ENCODE data around the gene RAPGEF5. TPM values are rescaled to one million over a fixed set of nuclear protein-coding genes. Genes with fewer than 3 reads are reported as not detected.

RAPGEF5 gene
- total and polyA plus RNA-seq, 4 donors = 16.1 to 308 (median 61.4) TPM

DNA sequence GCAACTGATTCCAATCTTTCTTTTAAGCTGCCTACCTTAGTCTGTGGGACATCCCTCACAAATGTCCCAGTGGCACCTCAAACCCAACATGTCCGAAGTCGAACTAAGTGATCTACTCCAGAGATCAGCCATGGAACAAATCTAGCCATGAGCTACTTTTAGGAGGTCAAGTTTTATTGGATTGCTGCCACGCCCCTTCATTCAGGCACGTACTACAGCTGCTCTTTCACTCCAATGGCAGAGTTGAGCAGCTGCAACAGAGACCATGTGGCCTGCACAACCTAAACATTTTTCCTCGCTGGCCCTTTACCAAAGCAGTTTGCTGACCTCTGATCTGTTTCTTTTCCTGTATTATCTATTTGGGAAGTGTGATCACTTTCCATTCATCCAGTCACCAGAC is 218.8 kb downstream of the RAPGEF5 start:
- Histone ChIP-seq H3K9ac (ENCODE audit: insufficient read depth in 1 of 2, low read length in 2 of 2) (no peak overlapping the region), H3K9me3 (ENCODE audit: control insufficient read depth in 4 of 4, insufficient read depth in 3 of 4, low read length in 3 of 4) (no peaks in the 10 kb centered on the region), H3K27ac (ENCODE audit: low read depth in 1 of 2, low read length in 1 of 2) (peak overlapping the region in 1 of 2 donors; percentile 43), H3K27me3 (ENCODE audit: control insufficient read depth in 3 of 3, insufficient read depth in 3 of 3, low read length in 2 of 3) (no peaks in the 10 kb centered on the region), H3K4me1 (ENCODE audit: control insufficient read depth in 5 of 5, insufficient read depth in 5 of 5, low read length in 5 of 5) (peaks cover 0 to 7% (median 0%) of the 10 kb centered on the region in 5 donors), H3K36me3 (ENCODE audit: control insufficient read depth in 4 of 4, insufficient read depth in 4 of 4, low read length in 4 of 4) (peaks cover 0 to 26% (median 2%) of the 10 kb centered on the region in 4 donors), H3K4me3 (no peak overlapping the region)
- DNase-seq (peak in 1 of 3 donors; percentile 30), ATAC-seq (ENCODE audit: insufficient read depth, low FRiP score) (no peak)
- WGBS, 2 donors = 75 to 87% methylated on average over 5 of the region's 5 CpGs
- no peak for TF ChIP-seq CTCF (IDR thresholded peaks at IDR 0.05; ENCODE audit: control extremely low read depth, extremely low read depth)

DNA sequence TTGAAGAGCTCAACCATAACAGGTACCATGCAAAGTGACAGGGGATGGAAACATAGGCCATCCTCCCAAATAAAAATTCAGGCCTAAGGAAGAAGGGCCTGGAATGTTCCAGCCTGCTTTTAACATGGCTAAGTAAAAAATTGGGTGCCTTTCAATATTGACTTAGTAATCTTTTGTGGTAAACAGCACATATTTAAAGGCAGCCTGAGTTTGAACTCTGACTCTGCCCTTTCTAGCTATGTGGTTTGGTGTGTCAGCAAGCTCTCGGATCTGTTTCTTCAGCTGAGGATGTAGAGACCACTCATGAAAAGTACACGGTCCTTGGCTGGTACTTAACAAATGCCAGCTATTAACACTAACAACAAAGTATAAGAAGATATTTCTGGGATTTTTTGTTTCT is 219.5 kb downstream of the RAPGEF5 start:
- H3K9ac ChIP-seq (ENCODE audit: insufficient read depth in 1 of 2, low read length in 2 of 2) = no peak overlapping the region
- peaks cover 0 to 32% (median 2%) of the 10 kb centered on the region in 4 donors for H3K36me3 ChIP-seq (ENCODE audit: control insufficient read depth in 4 of 4, insufficient read depth in 4 of 4, low read length in 4 of 4)
- no peak for DNase-seq
- H3K4me3 ChIP-seq = no peak overlapping the region
- no peak for TF ChIP-seq CTCF (IDR thresholded peaks at IDR 0.05; ENCODE audit: control extremely low read depth, extremely low read depth)
- no peaks in the 10 kb centered on the region for H3K9me3 ChIP-seq (ENCODE audit: control insufficient read depth in 4 of 4, insufficient read depth in 3 of 4, low read length in 3 of 4)
- no peak overlapping the region for H3K27ac ChIP-seq (ENCODE audit: low read depth in 1 of 2, low read length in 1 of 2)
- no peak for ATAC-seq (ENCODE audit: insufficient read depth, low FRiP score)
- H3K27me3 ChIP-seq (ENCODE audit: control insufficient read depth in 3 of 3, insufficient read depth in 3 of 3, low read length in 2 of 3) = no peaks in the 10 kb centered on the region
- WGBS, 2 donors = 59 to 79% methylated on average over 2 of the region's 2 CpGs
- H3K4me1 ChIP-seq (ENCODE audit: control insufficient read depth in 5 of 5, insufficient read depth in 5 of 5, low read length in 5 of 5) = peaks cover 0 to 7% (median 0%) of the 10 kb centered on the region in 5 donors

DNA sequence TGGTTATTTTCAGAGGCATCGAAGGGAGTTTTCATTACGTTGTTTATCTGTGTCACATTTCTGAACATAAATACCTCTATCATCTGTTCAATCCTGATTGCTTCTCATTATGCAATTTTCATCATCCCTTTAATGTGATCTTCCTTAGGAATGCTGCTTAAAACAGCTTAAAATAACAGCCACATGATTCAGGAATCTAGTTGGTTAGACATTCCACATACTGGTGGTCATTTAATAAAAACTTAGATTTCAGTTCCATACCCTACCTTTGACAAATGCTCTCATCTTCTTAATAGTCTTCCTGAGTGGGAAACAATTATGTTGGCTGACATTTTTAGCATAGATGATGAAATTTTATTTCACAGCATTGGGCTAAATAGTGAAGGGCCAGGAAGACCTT is 219.9 kb downstream of the RAPGEF5 start:
- Histone ChIP-seq H3K36me3 (ENCODE audit: control insufficient read depth in 4 of 4, insufficient read depth in 4 of 4, low read length in 4 of 4) (peaks cover 0 to 34% (median 2%) of the 10 kb centered on the region in 4 donors), H3K4me1 (ENCODE audit: control insufficient read depth in 5 of 5, insufficient read depth in 5 of 5, low read length in 5 of 5) (peaks cover 0 to 7% (median 0%) of the 10 kb centered on the region in 5 donors), H3K9me3 (ENCODE audit: control insufficient read depth in 4 of 4, insufficient read depth in 3 of 4, low read length in 3 of 4) (no peaks in the 10 kb centered on the region), H3K27ac (ENCODE audit: low read depth in 1 of 2, low read length in 1 of 2) (no peak overlapping the region), H3K27me3 (ENCODE audit: control insufficient read depth in 3 of 3, insufficient read depth in 3 of 3, low read length in 2 of 3) (no peaks in the 10 kb centered on the region), H3K4me3 (no peak overlapping the region), H3K9ac (ENCODE audit: insufficient read depth in 1 of 2, low read length in 2 of 2) (no peak overlapping the region)
- TF ChIP-seq CTCF (IDR thresholded peaks at IDR 0.05; ENCODE audit: control extremely low read depth, extremely low read depth) = no peak
- WGBS, 2 donors = 87% methylated on average over 2 of the region's 2 CpGs
- no peak for DNase-seq
- ATAC-seq (ENCODE audit: insufficient read depth, low FRiP score) = no peak

Data from lung (tissue), 12 donors.